CD4-positive, alpha-beta T cell treated with Interleukin-17A for 1 hour (primary cell): ENCODE results near the gene ASPDH.

Experiments used
- DNase-seq: peaks from one replicate; pipeline ENCODE4 v3.0.0-alpha.2; 2020

Gene ASPDH

DNA sequence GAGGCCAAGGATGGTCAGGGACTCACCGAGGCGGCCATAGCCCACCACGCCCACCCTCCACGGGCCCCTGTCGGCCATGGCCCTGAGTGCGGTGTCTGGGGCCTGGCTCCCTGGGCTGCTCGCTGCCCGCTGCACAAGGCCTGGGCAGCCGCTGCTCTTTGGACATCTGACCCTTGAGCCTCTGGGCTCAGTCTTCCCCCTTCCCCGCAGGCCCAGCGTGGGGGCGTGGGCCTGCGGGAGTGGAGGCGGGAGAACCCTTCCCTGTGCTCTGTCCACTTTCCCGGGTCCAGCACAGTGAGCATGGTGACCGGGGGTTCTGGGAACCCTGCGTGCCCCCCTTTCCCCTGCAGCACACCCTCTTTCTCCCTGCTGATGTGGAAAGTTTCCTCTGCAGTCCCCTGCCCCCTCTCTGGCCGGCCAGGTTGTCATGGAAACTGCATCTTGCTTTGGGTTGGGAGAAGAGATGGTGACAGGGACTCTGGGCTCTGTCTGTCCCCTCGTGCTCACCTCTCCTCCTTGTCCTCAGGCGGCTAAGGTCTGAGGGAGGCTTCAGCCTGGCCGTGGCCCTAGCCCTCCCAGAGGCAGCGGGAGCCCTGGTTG, at the start of gene ASPDH:
TSS of gene ASPDH (minus strand) at position 168 of the 600 bp plus-strand sequence. CDS start at position 78, 90 bp downstream.
- no peak for DNase-seq

DNA sequence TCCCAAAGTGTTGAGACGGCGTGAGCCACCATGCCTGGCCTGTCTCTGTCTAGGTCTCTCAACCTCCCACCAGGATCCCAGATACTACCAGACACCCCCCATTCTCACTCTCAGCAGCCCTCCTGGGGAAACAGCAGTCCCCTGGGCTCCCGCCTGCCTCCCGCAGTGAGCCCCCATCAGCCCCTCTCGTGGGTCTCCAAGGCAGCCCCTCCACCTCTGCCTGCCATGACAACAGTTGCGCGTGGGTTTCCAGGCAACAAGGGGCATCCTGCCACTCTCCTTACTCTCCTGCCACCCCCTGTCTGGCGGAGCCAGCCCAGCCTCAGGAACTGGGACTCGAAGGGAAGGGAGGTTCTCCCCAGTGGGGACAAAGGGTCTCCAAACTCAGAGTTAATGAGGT, 49.3 kb upstream of the ASPDH start:
- no peak for DNase-seq

DNA sequence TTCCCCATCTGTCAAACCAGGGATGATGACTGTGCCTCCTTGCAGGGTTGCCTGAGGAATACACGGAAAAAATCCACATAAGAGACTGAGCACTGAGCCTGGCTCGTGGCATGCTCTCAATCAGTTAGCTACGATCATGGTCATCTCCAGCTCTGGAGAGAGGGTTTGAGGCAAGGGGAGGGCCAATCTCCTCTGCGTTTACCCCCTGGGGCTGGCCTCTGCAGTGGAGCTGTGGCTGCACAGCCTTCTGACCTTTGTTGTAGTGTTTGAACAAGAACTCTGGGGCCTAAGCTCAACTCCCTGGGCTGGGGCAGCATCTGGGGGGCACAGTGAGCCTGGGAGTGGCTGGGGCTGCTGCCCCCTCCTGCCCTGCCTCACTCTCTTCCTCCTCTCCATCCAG, 48.6 kb upstream of the ASPDH start:
- no peak for DNase-seq

DNA sequence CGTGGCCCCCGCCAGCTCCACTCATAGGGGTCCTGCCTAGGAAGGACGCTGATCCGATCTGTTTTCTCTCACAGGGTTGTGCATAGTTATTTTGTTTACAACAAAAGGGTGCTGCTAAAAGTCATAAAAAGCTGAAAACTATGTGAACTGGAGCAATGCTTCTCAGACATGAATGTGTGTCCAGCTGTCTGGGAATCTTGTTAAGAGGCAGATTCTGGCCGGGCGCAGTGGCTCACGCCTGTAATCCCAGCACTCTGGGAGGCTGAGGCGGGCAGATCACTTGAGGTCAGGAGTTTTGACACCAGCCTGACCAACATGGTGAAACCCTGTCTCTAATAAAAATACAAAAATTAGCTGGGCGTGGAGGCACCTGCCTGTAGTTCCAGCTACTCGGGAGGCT, 45.9 kb upstream of the ASPDH start:
- DNase-seq = no peak

DNA sequence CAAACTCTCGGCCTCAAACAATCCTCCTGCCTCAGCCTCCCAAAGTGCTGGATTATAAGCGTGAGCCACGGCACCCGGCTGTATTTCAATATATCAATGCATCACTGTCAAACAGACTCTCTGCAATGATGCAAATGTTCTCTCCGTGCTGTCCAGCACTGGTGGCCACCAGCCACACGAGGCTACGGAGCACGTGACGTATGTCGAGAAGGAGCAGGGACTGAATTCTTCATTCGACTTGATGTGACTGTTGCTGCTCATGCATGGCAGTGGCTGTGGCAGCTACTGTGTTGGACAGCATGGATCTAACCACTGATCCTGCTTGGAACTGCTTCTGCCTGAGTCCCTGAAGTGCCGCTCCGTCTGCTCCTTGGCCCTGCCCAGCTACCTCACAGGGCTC, 44.7 kb upstream of the ASPDH start:
- no peak for DNase-seq

DNA sequence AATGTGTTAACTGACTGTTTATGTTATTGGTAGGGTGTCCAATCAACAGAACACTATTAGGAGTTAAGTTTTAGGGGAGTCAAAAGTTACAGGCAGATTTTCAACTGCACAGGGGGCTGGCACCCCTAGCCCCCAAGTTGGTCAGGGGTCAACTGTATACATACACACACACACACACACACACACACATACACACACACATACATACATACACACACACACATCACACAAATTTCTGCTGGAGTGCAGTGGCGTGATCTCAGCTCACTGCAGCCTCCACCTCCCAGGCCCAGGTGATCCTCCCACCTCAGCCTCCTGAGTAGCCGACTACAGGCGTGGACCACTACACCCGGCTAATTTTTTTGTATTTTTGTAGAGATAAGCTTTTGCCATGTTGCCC, 44.3 kb upstream of the ASPDH start:
- DNase-seq = no peak

DNA sequence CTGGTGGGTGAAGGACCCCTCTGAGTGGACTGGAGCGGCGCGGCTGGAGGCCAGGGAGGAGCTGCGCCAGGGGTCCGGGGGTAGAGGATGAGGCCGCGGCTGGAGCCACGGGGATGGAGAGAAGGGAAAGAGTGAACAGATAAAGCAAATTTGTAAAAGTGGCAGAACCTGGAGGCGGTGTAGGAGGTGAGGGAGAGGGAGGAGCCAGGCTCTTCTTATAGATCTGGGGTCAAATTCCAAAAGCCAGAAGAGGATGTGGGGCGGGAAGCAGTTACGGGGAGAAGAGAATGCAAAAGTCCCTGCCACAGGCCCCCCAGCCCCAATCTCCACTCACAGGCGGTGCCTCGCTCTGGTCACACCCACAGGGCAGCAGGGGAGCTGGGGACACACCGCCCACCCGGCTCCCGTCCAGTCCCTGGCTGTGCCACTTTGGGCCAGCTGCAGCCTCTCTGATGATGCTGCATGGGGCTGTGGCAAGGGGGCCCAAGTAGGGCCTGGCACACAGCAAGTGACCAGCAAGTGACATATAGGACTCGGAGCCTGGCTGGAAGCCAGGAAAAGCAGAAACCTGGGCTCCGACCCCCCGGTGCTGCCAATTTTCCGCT, 43.4 kb upstream of the ASPDH start:
- DNase-seq = no peak

DNA sequence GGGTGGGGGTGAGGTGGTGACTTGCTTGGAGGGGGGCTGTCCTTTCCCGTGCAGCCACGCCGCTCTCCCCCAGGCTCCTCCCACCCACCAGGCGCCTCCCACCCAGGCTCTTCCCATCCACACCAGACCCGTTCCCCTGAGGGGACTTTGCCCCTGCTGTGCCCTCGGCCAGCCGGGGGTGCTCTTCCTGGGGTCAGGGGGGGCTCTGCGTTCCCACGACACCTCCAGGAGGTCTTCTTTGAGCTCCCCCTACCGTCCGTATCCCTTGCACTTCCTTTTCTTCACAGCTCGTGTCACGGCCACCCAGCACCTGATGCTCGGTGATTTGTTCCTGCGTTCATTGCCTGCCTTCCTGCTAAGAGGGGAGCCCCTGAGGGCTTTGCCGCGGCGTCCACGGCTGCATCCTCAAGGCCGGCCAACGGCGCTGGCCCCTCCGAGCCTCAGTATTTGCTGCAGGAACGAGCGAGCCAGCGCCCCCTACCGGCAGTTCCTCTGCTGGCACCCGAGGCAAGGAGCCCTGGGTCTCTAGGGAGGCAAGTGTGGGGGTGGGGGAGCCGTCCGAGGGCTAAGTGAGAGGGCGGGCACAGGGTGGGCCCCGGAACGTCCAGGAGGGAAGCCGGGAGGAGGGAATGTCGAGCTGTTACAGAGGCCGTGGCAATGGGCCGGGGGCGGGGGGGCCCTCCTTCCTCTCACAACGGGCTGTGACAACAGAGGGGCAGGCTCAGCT, 42.7 kb upstream of the ASPDH start:
- peak; percentile 65 for DNase-seq

DNA sequence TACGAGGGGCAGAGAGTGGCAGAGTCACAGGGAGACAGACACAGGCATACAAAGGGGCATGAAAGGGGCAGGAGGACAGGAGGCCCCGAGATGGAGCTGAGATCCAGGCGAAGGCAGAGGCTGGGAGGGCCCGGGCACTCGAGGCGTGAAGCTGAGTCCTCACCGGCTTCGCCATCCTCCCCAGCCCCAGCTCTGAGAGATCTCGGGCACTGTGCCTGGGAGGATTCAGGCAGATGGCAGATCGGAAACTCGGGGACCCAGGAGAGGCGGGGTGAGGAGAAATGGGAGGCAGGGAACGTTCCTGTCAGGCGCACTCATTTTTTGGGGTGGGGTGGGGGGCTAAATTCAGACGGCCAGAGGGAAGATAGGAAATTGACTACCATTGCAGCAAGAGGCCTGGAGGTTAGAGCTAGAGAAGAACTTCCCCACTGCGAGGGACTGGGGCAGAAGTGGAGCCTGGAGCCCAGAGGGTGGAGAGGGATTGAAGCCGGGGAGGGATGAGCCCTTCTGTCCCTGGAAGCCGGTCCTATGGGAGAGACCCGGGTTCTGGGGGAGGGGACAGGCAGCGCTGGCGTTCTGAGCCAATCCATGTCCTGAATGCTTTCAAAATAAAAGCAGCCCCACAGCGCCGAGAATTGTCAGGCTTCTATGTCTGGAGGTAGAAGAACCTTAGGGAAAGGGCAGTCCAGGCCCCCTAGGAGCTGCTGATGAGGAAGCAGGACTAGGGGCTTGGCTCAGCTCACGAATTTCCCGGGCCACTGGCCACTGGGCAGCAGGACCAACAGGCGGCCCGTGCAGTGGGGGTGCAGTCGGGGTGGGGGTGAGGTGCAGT, 42.0 kb upstream of the ASPDH start:
- no peak for DNase-seq

DNA sequence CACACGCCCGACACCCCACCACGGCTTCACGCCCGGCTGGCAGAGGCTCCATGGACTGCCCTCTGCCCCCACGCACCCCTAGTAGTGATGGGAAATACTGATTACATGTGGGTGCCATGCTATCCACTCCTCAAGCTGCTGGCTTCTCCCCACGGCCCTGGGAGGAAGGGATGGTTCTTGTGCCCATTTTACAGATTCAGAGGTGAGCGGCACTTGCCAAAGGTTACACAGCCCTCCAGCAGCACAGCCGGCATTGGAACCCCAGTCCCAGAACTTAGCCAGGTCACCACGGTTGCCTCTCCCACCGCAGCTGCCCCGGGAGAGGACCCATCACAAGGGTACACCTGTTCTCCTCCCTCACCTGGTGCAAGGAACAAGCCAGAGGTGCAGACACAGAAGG, 41.3 kb upstream of the ASPDH start:
- DNase-seq = no peak

DNA sequence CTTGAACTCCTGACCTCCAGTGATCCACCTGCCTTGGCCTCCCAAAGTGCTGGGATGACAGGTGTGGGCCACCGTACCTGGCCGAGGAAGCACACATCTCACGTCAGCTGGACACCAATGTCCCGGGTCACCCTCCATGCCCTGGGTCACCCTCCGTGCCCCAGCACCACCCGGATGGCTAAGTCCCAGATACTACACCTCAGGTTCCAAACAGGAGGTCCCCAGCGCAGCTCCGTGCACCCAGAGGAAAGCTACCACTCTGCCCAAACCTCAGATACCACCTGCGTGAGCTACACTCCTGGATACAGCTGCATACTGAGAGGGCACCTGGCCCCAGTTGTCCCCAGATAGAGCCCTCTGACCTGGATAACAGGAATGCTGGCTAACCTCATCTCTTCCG, 40.5 kb upstream of the ASPDH start:
- DNase-seq = no peak

DNA sequence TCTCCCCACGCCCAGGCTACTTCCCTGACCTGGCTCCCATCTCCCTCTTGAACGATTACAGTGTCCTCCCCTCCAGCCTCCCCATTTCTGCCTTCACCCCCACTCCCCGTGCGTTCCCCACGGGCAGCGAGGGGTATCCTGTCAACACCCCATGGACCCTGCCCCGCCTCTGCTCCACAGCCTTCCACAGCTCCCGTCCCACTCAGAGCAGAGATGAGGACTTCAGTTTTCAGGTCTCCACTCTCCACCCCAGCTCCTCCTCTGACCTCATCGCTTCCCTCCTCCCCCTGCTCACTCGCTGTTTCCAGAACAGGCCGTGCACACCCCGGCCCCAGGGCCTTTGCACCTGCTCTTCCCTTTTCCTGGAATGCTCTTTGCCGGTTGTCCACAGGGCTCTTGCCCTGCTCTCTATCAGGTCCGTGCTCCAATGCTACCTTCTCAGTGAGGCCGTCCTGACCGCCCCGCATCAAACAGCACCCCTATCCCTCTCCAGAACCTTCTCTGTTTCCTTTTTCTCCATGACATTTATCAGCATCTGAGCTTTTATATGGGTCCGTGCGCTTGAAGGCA, 39.5 kb upstream of the ASPDH start:
- no peak for DNase-seq

DNA sequence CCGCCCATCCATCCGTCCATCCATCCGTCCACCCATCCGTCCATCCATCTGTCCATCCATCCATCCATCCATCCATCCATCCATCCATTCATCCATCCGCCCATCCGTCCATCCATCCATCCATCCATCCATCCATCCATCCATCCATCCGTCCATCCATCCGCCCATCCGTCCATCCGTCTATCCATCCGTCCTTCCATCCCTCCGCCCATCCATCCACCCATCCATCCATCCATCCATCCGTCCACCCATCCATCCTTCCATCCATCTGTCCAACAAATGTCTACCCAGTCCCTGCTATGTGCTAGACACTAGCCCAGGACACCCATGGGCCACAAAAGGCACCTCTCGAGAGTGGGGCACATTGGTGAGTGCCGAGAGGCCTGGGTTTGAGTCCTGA, 38.8 kb upstream of the ASPDH start:
- no peak for DNase-seq

DNA sequence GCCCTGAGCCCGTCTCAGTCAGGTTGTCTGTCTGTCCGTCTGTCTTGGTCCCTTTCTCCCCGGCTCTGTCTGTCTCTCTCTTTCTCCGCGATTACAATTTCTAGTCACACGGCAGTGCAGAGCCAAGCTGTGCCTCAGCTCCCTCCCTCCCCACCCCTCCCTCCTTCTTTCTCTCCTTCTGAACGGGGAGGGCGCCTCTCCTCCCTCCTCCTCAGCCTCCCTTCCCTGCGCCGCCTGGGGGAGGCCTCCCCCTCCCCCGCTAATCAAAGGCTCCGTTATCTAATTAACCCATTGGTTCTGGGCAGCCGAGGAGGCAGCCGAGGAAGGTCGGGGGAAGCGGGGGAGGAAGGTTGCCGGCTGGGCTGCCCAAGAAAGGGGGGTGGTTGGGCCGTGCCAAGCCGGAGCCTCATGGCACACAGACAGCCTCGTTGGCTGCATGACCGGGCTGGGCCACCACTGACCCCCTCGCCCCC, 38.0 kb upstream of the ASPDH start:
- no peak for DNase-seq

DNA sequence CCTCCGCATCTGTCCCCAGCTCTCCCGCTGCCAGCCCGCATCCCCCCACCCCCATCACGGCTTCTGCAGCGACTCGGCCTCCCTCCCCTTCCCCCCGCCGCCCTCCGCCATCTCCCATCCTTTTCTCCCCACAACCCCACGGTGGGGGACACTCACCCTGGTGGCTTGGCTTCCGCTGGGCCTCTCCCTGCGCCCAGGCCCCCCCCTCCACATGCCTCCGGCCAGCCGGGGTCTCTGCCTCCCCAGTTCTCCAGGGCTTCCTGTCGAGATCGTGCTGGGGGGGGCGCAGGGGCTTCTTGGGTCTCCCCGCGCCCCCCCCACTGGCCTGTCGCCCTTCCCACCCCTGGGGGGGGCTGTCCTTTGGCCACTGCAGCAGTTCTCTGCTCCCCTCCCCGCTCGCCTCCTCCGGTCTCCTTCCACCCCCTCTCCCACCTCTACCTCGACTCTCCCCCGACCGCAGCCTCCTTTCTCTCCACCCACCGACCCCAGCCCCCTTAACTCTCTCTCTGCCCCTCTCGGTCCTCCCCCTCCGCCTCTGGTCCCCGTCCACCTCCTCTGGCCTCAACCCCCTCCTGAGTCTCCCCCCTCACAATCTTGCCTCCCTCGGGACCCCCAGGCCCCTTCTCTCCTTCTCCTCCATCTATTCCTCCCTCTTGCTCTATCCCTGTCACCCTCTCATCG, 37.5 kb upstream of the ASPDH start:
- DNase-seq = no peak

DNA sequence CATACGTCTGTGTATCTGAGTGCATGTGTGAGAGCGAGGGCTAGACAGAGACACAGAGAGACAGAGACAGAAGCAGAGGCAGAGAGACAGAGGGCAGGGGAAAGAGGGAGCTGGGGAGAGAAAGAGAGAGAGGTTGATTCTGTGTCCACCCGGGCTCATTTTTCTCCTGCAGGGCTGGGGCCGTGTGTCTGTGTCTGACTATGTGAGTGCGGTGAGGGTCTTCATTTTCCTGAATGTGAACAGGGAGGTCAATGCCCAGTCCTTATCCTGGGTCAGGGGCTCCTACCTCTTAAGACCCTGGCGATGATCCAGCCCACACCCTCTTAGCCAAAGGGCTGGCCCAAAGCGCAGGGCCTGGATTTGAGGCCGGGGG, 36.9 kb upstream of the ASPDH start:
- no peak for DNase-seq

DNA sequence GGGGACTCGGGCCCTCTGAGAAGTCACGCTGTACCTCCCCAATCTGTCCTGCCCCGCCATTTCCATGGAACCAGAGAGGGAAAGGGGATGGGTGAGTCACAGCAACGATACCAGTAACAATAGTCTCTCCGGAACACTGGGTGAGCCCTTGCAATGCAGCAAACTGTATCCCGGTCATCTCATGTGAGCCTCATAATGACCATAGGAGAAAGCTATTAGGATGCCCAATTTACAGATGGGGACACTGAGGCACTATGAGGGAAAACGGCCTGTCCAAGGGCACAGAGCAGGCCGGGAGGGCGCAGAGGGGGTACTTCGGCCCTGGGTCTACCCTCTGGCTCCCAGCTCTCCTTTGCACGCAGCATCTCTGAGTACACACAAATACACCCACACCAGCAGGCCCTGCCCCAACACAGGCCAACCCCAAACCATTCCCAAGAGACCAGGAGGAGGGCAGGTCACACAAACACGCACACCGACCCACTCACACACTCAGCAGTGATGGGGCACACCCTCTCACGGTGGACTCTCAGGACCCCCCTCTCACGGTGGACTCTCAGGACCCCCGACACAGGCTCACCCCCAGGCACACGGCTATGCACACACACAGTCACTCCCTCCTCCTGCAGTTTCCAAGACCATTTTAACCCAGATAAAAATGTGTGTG, 36.3 kb upstream of the ASPDH start:
- DNase-seq = no peak

DNA sequence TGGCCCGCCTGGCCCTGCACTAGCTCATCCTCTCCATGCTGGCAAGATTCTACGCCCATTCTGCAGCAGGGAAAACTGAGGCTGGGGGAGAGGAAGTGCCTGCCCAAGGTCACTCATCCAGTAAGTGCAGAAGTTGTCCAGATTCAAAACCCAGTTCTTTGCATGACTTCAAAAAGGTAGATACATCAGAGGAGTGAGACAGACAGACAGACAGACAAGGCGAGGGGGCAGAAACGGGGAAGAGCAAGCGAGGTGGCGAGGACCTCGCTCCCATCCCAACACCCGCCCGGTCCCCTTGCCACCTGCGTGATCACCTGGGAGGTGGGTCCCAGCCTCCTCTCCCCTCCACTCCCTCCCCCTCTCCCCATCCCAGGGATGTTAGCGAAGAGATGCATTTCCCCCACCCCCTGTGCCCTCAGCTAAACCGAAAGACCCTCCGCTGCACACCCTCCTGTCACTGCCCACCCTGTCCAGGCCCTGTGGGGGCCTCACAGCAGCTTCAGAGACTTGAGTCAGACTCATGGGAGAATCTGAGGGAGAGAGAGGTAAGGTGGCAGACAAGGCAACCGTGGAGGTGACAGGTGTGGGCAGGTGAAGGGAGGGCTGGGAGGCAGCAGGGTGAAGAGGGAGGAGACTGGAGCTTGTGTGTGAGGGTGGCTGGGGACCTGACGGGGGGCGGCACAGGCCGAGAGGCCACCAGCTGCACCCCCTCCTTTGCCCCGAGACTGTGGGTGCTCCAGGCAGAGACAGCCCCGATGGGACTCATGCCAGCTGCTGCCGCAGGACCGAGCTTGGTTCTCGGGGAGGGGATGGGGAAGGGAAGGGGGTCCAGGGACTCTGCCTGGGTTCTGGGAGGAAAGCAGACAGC, 35.6 kb upstream of the ASPDH start:
- DNase-seq = no peak

DNA sequence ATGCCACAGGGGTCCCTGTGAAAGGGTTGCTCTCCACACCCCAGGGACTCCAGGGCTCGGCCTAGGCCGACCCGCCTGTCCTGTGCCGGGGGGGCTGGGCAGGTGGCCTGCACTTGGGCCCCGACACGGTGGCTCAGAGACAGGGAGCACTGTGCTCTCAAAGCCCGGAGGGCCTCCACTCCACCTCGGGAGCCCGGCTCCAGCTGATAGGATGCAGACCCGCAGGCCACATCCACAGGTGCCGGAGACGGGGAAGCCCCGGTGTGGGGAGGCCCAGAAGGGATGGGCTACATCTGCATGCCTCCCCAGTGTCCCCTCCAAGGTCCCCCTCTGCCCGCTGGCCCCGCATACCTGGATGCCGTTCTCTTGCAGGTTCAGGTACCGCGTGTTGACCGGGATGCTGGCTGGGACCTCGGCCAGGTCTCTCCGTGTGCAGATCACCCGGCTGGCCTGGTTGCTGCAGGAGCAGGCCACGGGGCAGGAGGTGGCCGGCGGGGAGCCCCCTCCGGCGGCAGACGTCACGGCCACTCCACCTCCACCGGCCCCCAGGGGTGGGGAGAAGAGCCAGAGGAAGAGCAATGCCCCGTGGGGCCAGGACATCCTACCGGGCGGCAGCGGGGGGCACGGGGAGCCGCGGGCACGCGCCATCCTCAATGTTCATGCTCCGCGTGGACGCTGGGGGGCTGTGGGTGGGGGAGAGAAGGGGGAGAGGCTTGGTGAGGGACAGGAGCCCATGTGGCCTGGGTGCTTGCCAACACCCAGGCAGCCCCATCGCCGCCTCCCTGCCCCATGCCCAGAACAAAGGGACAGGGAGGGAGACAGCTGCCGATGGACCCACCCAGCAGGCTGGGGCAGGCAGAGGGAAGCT, 34.7 kb upstream of the ASPDH start:
- no peak for DNase-seq
